ENCODE data around the gene EMP1.

EMP1 gene

GRCh38 chr12:13197526-13198143 lies 1.1 kb downstream of the EMP1 start:
- no peak for DNase-seq (ENCODE audit: low spot score)

GRCh38 chr12:13198241-13198640 lies 1.7 kb downstream of the EMP1 start:
- DNase-seq (ENCODE audit: low spot score): no peak

GRCh38 chr12:13198876-13199275 lies 2.4 kb downstream of the EMP1 start:
- no peak for DNase-seq (ENCODE audit: low spot score)

GRCh38 chr12:13199592-13199991 lies 3.1 kb downstream of the EMP1 start:
- no peak for DNase-seq (ENCODE audit: low spot score)

GRCh38 chr12:13200841-13201240 lies 4.3 kb downstream of the EMP1 start:
- DNase-seq (ENCODE audit: low spot score): no peak

GRCh38 chr12:13203034-13203922 lies 6.8 kb downstream of the EMP1 start:
- DNase-seq (ENCODE audit: low spot score): peak; percentile 66

- DNase-seq (ENCODE audit: low spot score): no peak
Measured at GRCh38 chr12:13204428-13204827, 7.9 kb downstream of the EMP1 start.

- no peak for DNase-seq (ENCODE audit: low spot score)
Measured at GRCh38 chr12:13205809-13206559, 9.5 kb downstream of the EMP1 start.

- DNase-seq (ENCODE audit: low spot score): no peak
Measured at GRCh38 chr12:13206560-13206897, 10.0 kb downstream of the EMP1 start.

GRCh38 chr12:13208533-13209435 lies 12.3 kb downstream of the EMP1 start:
- no peak for DNase-seq (ENCODE audit: low spot score)

GRCh38 chr12:13209436-13210235 lies 13.1 kb downstream of the EMP1 start:
- DNase-seq (ENCODE audit: low spot score): no peak

- DNase-seq (ENCODE audit: low spot score): no peak
Measured at GRCh38 chr12:13210236-13211190, 14.0 kb downstream of the EMP1 start.

- no peak for DNase-seq (ENCODE audit: low spot score)
Measured at GRCh38 chr12:13211191-13211858, 14.8 kb downstream of the EMP1 start.

- peak; percentile 84 for DNase-seq (ENCODE audit: low spot score)
Measured at GRCh38 chr12:13211859-13212664, 15.5 kb downstream of the EMP1 start.

GRCh38 chr12:13215056-13215455 lies 18.5 kb downstream of the EMP1 start:
- DNase-seq (ENCODE audit: low spot score): no peak

GRCh38 chr12:13218641-13219040 lies 22.1 kb downstream of the EMP1 start:
- DNase-seq (ENCODE audit: low spot score): peak; percentile 75

- DNase-seq (ENCODE audit: low spot score): peak; percentile 62
Measured at GRCh38 chr12:13219320-13219719, 22.8 kb downstream of the EMP1 start.

GRCh38 chr12:13220838-13221237 lies 24.3 kb downstream of the EMP1 start:
- no peak for DNase-seq (ENCODE audit: low spot score)
